ENCODE measurements around the gene VAV1.

VAV1 gene

GRCh38 chr19:6813659-6814058 is 41.2 kb downstream of the VAV1 start:
- Histone ChIP-seq H3K4me3 (ENCODE audit: insufficient read depth, low read length, poor library complexity, severe bottlenecking) (no peak overlapping the region), H3K27ac (ENCODE audit: low read depth, low read length) (no peak overlapping the region; the same call in 1 of the 2 replicates), H3K36me3 (ENCODE audit: low read length) (no peaks in the 10 kb centered on the region), H3K79me2 (ENCODE audit: insufficient read depth, low read length) (peaks cover 76% of the 10 kb centered on the region), H3F3A (ENCODE audit: insufficient read depth) (0 out of 2 replicates have a peak, but pooled peaks cover 5% of the 10 kb centered on the region), H3K9me3 (ENCODE audit: insufficient read depth, low read length) (no peaks in the 10 kb centered on the region), H3K27me3 (ENCODE audit: low read length) (no peaks in the 10 kb centered on the region), H2AFZ (ENCODE audit: low read depth, low read length, severe bottlenecking) (no peak overlapping the region), H3K9me2 (replicated peaks; ENCODE audit: insufficient read depth, low read length) (no peaks in the 10 kb centered on the region), H3K4me2 (ENCODE audit: low read depth, low read length, poor library complexity, severe bottlenecking) (no peak overlapping the region), H4K20me1 (ENCODE audit: low read depth, low read length) (no peaks in the 10 kb centered on the region), H3K9ac (ENCODE audit: low read length) (no peak overlapping the region)
- TF ChIP-seq EZH2phosphoT487 (conservative IDR thresholded peaks at IDR 0.05; ENCODE audit: low read length) (no peak), CTCF (IDR thresholded peaks at IDR 0.05; ENCODE audit: insufficient read depth, low read length, poor library complexity, severe bottlenecking) (no peak)

DNA sequence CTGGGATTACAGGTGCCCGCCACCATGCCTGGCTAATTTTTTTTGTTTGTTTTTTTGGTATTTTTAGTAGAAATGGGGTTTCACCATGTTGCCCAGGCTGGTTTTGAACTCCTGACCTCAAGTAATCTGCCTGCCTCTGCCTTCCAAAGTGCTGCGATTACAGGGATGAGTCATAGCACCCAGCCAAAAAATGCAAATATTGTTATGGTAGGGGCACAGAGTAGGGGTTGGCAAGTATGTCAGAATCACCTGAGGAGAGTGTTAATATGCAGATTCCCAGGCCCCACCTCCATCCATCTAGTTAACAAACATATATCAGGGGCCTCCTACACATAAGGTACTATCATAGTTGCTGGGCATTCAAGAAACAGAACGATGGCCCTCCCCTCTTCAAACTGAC is 44.7 kb downstream of the VAV1 start:
- H2AFZ ChIP-seq (ENCODE audit: low read depth, low read length, severe bottlenecking) = no peak overlapping the region
- H3K9me3 ChIP-seq (ENCODE audit: insufficient read depth, low read length) = no peaks in the 10 kb centered on the region
- H3K36me3 ChIP-seq (ENCODE audit: low read length) = no peaks in the 10 kb centered on the region
- TF ChIP-seq CTCF (IDR thresholded peaks at IDR 0.05; ENCODE audit: insufficient read depth, low read length, poor library complexity, severe bottlenecking) (no peak), EZH2phosphoT487 (conservative IDR thresholded peaks at IDR 0.05; ENCODE audit: low read length) (no peak)
- no peak overlapping the region for H3K4me2 ChIP-seq (ENCODE audit: low read depth, low read length, poor library complexity, severe bottlenecking)
- H3K27me3 ChIP-seq (ENCODE audit: low read length) = no peaks in the 10 kb centered on the region
- no peaks in the 10 kb centered on the region for H3K9me2 ChIP-seq (replicated peaks; ENCODE audit: insufficient read depth, low read length)
- H3K27ac ChIP-seq (ENCODE audit: low read depth, low read length) = no peak overlapping the region
- no peaks in the 10 kb centered on the region for H4K20me1 ChIP-seq (ENCODE audit: low read depth, low read length)
- 0 out of 2 replicates have a peak, but pooled peaks cover 5% of the 10 kb centered on the region for H3F3A ChIP-seq (ENCODE audit: insufficient read depth)
- no peak overlapping the region for H3K4me3 ChIP-seq (ENCODE audit: insufficient read depth, low read length, poor library complexity, severe bottlenecking)
- H3K9ac ChIP-seq (ENCODE audit: low read length) = no peak overlapping the region
- peaks cover 60% of the 10 kb centered on the region for H3K79me2 ChIP-seq (ENCODE audit: insufficient read depth, low read length)

- Histone ChIP-seq H3K79me2 (ENCODE audit: insufficient read depth, low read length) (peaks cover 50% of the 10 kb centered on the region), H3K9me2 (replicated peaks; ENCODE audit: insufficient read depth, low read length) (no peaks in the 10 kb centered on the region), H3F3A (ENCODE audit: insufficient read depth) (0 out of 2 replicates have a peak, but pooled peaks cover 5% of the 10 kb centered on the region), H3K27me3 (ENCODE audit: low read length) (no peaks in the 10 kb centered on the region), H3K27ac (ENCODE audit: low read depth, low read length) (no peak overlapping the region), H3K9ac (ENCODE audit: low read length) (no peak overlapping the region), H3K36me3 (ENCODE audit: low read length) (no peaks in the 10 kb centered on the region), H2AFZ (ENCODE audit: low read depth, low read length, severe bottlenecking) (no peak overlapping the region), H3K4me3 (ENCODE audit: insufficient read depth, low read length, poor library complexity, severe bottlenecking) (no peak overlapping the region), H3K4me2 (ENCODE audit: low read depth, low read length, poor library complexity, severe bottlenecking) (no peak overlapping the region), H4K20me1 (ENCODE audit: low read depth, low read length) (no peaks in the 10 kb centered on the region), H3K9me3 (ENCODE audit: insufficient read depth, low read length) (no peaks in the 10 kb centered on the region)
- TF ChIP-seq EZH2phosphoT487 (conservative IDR thresholded peaks at IDR 0.05; ENCODE audit: low read length) (no peak), CTCF (IDR thresholded peaks at IDR 0.05; ENCODE audit: insufficient read depth, low read length, poor library complexity, severe bottlenecking) (no peak)
Measured at GRCh38 chr19:6818246-6818645, 45.7 kb downstream of the VAV1 start.

Measured in SU-DHL-6 (cell line).